22Rv1 (cell line): ENCODE measurements around the gene DPEP1.
A peak's percentile ranks its signal among the peaks of the same experiment; 100 is the strongest.

Experiments
- H3K27ac ChIP-seq: fragments of 450-650 bp; 2 replicates; pipeline ENCODE4 v1.5.1; 2017
- CTCF ChIP-seq: fragments of 450-650 bp; IDR thresholded peaks from 2 replicates; pipeline ENCODE4 v1.5.1; 2017; ENCODE audit warnings: mild to moderate bottlenecking
- ZFX ChIP-seq: fragments of 450-650 bp; IDR thresholded peaks from 2 replicates; pipeline ENCODE4 v1.6.1; 2017; ENCODE audit warnings: antibody characterized with exemption, borderline replicate concordance

DPEP1 gene

DNA sequence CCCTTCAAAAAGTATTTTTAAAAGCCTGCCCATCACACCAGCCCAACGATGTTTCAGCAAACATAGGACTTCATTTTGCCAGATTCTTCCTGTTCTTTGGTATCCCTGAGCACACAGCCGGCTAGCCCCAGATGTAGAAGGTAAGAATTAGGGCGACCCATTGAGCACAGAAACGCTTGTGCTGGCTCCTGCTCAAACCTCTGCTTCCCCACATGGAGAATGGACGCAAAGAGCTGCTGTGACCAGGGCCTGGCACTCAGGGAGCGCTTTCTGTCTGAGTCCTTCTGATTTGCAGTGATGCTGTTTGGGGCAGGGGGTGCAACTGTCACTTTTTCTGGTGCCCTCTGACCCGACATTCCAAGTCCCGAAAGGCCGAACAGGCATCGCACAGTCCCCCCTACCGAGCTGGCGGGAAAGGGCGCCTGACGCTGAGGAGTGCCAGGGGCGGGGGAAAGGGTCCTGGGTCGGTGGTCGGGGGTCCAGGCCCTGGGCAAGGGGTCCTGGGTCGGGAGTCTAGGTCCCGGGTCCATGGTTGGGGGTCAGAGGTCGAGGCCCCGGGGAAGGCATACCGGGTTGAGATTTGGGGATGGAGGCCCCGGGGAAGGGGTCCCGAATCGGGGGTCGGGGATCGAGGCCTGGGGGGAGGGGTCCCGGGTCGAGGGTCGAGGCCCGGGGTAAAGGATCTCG lies 43.1 kb downstream of the DPEP1 start:
- no peak for TF ChIP-seq CTCF
- TF ChIP-seq ZFX, result no peak
- peak overlapping the region; percentile 92 for H3K27ac ChIP-seq

DNA sequence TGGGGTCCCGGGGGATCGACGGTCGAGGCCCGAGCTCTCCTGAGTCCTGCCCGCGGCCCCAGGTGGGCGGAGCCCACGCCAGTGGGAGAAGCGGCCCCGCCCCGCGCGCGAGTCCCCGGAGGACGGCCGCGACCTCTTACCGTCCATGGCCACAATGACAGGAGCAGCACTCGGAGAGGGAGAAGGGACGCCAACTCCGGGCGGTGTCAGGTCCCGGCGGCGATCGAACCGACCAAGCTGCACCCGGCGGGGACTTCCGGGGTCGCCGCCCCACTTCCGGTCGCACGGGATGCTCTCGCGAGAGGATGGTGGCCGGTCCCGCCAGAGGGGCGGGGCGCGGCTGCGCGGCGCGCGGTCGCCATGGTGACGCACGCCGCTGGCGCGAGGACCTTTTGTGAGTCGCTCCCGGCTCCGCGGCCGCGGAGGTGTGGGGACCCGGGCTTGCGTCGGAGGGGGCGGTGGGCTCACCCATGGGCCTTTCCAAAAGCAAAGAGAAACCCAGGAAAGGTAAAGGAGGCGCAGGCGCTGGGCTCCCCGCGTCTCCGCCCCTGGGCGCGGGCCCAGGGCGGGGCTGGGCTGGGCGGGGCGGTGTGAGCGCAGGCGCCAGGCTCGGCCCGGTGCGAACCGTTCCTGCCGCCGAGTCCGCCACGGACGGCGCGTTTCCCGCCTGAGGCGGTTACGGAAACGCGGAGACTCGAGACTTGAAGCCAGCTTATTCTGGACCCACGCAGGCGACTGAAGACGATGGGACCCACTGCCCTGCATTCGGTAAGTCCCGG lies 44.2 kb downstream of the DPEP1 start, which contains the start of the genes CHMP1A and SPATA33:
Gene CHMP1A (minus strand): TSS at position 267 of the 779 bp plus-strand sequence. CDS start 120 bp downstream, at position 147.
Gene SPATA33 (plus strand): TSS at position 395 of the 779 bp plus-strand sequence. CDS start 76 bp downstream, at position 471.
- H3K27ac ChIP-seq, result peak within 1 kb of the TSS; percentile 92
- no peak for TF ChIP-seq ZFX
- TF ChIP-seq CTCF, result no peak

GRCh38 chr16:89658221-89658879 lies 44.9 kb downstream of the DPEP1 start:
- peak overlapping the region; percentile 92 for H3K27ac ChIP-seq
- TF ChIP-seq CTCF, result no peak
- TF ChIP-seq ZFX, result no peak

DNA sequence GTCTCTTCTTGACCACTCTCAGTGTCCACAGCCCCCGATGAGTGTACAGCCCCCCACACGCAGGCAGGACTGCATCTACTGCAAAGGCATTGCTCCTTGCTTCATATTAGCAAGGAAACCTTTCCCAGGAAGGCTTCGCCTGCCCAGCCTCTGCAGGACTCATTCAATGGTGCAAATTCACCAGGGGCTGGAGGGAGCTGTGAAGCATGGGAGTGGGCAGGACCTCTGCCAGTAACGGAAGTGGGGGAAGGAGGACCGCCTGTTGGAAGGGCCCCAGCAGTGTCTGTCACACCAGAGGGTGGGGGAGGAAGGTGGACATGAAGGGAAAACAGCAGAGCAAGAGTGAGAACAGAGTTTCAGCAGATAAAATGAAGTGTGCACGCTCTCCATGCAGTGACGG lies 46.7 kb downstream of the DPEP1 start:
- H3K27ac ChIP-seq, result peak overlapping the region; percentile 92
- no peak for TF ChIP-seq CTCF
- TF ChIP-seq ZFX, result no peak

DNA sequence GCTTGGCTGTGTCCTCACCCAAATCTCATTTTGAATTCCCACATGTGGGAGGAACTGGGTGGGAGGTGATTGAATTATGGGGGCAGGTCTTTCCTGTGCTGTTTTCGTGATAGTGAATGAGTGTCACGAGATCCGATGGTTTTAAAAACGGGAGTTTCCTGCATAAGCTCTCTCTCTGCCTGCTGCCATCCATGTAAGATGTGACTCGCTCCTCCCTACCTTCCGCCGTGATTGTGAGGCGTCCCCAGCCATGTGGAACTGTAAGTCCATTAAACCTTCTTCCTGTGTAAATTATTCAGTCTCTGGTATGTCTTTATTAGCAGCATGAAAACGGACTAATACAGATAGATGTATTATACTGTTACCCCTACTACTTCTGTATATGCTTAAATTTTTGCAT lies 47.8 kb downstream of the DPEP1 start:
- TF ChIP-seq CTCF (no peak), ZFX (no peak)
- H3K27ac ChIP-seq, result no peak overlapping the region

DNA sequence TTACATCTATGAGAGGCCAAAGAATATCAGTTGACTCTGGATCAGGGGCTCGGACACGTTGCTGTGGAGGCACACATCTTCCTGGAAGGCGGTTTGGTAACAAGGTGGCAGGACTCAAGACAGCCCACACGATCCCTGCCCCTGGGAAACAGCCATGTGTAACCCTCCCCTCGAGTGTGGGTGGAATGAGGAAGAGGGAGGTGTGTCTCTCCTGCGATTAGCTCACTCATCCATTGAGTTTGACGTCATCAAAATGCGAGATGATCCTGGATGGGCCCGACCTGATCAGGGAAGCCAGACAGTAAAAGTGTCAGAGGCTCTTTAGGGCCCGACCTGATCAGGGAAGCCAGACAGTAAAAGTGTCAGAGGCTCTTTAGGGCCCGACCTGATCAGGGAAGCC lies 50.8 kb downstream of the DPEP1 start:
- 0 out of 2 replicates have a peak overlapping the region, but pooled peaks have one; percentile 5 for H3K27ac ChIP-seq

DNA sequence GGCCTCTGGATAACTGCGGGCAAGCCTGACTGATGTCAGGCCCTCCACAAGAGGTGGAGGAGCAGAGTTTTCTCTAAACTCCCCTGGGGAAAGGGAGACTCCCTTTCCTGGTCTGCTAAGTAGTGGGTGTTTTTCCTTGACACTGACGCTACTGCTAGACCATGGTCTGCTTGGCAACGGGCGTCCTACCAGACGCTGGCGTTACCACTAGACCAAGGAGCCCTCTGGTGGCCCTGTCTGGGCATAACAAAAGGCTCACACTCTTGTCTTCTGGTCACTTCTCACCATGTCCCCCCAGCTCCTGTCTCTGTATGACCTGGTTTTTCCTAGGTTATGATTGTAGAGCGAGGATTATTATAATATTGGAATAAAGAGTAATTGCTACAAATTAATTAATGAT lies 53.6 kb downstream of the DPEP1 start:
- peak overlapping the region; percentile 65 for H3K27ac ChIP-seq
- peak; percentile 41 for TF ChIP-seq CTCF
